Measurements from ENCODE around the gene ZNF682.
A peak's percentile ranks its signal among the peaks of the same experiment; 100 is the strongest.
"Not testable (repeated sequence)": the region's sequence is repeated elsewhere in the genome, so short reads cannot be mapped to it uniquely, and the experiment has no call there.

ZNF682 gene

GRCh38 chr19:20039203-20039723, at the start of gene ZNF682:
Gene ZNF682 (minus strand): TSS chr19:20039505. CDS start chr19:20039345, 160 bp downstream.
- DNase-seq (ENCODE audit: low read depth): peak; percentile 92
- peak within 1 kb of the TSS; percentile 89 for H3K4me3 ChIP-seq (ENCODE audit: control insufficient read depth, low read depth, low read length)
- TF ChIP-seq, protein P1, sequence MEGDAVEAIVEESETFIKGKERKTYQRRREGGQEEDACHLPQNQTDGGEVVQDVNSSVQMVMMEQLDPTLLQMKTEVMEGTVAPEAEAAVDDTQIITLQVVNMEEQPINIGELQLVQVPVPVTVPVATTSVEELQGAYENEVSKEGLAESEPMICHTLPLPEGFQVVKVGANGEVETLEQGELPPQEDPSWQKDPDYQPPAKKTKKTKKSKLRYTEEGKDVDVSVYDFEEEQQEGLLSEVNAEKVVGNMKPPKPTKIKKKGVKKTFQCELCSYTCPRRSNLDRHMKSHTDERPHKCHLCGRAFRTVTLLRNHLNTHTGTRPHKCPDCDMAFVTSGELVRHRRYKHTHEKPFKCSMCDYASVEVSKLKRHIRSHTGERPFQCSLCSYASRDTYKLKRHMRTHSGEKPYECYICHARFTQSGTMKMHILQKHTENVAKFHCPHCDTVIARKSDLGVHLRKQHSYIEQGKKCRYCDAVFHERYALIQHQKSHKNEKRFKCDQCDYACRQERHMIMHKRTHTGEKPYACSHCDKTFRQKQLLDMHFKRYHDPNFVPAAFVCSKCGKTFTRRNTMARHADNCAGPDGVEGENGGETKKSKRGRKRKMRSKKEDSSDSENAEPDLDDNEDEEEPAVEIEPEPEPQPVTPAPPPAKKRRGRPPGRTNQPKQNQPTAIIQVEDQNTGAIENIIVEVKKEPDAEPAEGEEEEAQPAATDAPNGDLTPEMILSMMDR (conservative IDR thresholded peaks at IDR 0.05; ENCODE audit: control insufficient read depth, insufficient read depth, low read depth, low read length): no peak

DNA sequence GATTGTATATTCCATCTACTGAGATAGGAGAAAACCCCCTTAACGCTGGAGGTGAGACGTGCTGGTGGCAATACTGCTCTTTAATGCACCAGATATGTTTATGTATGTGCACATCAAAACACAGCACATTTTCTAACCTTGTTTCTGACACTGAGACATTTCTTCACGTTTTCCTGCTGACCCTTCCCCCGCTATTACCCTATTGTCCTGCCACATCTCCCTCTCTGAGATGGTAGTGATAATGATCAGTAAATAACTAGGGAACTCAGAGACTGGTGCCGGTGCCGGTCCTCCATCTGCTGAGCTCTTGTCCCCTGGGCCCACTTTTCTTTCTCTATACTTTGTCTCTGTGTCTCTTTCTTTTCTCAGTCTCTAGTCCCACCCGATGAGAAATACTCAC, 43.6 kb upstream of the ZNF682 start:
- not testable (repeated sequence) for DNase-seq (ENCODE audit: low read depth); H3K4me3 ChIP-seq (ENCODE audit: control insufficient read depth, low read depth, low read length)

GRCh38 chr19:20082232-20082833, 43.0 kb upstream of the ZNF682 start:
- DNase-seq (ENCODE audit: low read depth); H3K4me3 ChIP-seq (ENCODE audit: control insufficient read depth, low read depth, low read length): not testable (repeated sequence)

DNA sequence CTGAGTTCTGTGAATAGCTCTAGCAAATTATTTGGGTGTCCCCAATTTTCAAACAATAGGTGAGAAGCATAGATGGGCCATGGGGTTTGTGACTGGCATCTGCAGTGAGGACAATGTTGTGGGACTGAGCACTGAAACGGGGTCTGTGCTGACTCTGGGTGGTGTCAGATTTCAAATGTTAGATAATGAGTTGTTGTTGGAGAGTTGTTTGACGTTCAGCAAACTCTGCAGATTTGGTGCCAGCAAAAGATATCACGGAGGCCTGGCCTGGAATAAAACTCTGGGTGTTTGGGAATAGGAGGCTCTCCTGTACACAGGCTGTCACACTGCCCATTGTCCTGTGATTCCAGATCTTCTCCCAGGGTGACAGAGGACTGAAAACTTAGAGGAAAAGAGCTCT, 41.4 kb upstream of the ZNF682 start:
- DNase-seq (ENCODE audit: low read depth): no peak
- H3K4me3 ChIP-seq (ENCODE audit: control insufficient read depth, low read depth, low read length): no peak overlapping the region
- TF ChIP-seq, protein P1 (conservative IDR thresholded peaks at IDR 0.05; ENCODE audit: control insufficient read depth, insufficient read depth, low read depth, low read length): no peak

DNA sequence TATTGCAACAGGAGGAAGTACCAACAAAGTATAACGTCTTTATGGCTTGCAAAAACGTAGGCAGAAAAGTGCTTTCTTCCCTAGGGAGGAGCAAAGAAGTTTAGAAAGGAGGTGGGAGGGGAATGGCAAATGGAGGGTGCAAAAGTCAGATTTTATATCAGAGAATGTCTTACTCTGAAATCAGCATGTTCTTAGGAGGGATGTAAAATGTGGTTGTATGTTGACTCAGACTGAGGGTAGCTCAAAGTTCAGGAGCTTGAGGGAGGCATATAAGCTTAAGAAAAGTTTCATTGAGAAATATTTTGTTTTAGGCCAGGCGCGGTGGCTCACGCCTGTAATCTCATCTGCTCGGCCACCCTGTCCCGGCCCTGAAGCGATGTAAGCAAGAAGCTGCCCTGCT, 40.2 kb upstream of the ZNF682 start:
- H3K4me3 ChIP-seq (ENCODE audit: control insufficient read depth, low read depth, low read length): no peak overlapping the region
- peak; percentile 15 for DNase-seq (ENCODE audit: low read depth)

GRCh38 chr19:20078581-20079031, 39.3 kb upstream of the ZNF682 start:
- DNase-seq (ENCODE audit: low read depth): peak; percentile 52
- TF ChIP-seq, protein P1 (conservative IDR thresholded peaks at IDR 0.05; ENCODE audit: control insufficient read depth, insufficient read depth, low read depth, low read length): no peak
- H3K4me3 ChIP-seq (ENCODE audit: control insufficient read depth, low read depth, low read length): peak overlapping the region; percentile 58

More for the DNA sequence above, 40.2 kb upstream of the ZNF682 start:
- TF ChIP-seq, protein P1 (conservative IDR thresholded peaks at IDR 0.05; ENCODE audit: control insufficient read depth, insufficient read depth, low read depth, low read length): no peak

GRCh38 chr19:20077791-20078463, 38.6 kb upstream of the ZNF682 start, which contains the start of gene ZNF90:
Gene ZNF90 (plus strand): TSS chr19:20078000. CDS start chr19:20078133, 133 bp downstream.
- DNase-seq (ENCODE audit: low read depth): peak; percentile 96
- TF ChIP-seq, protein P1 (conservative IDR thresholded peaks at IDR 0.05; ENCODE audit: control insufficient read depth, insufficient read depth, low read depth, low read length): no peak
- peak within 1 kb of the TSS; percentile 58 for H3K4me3 ChIP-seq (ENCODE audit: control insufficient read depth, low read depth, low read length)

Measured in fibroblast of mammary gland (primary cell).